GM21529 (cell line): Measurements from ENCODE around the gene BHLHE41.

Experiments
- ATAC-seq: cut with Tn5 transposase; IDR thresholded peaks from one replicate; pipeline ENCODE4 v1.9.1; 2021; ENCODE audit not compliant: unreplicated experiment

Gene BHLHE41

GRCh38 chr12:26114720-26115401, 10.0 kb downstream of the BHLHE41 start:
- no peak for ATAC-seq

GRCh38 chr12:26113853-26114719, 10.8 kb downstream of the BHLHE41 start:
- ATAC-seq: peak; percentile 67

- no peak for ATAC-seq
Measured at GRCh38 chr12:26113181-26113654, 11.6 kb downstream of the BHLHE41 start.

- no peak for ATAC-seq
Measured at GRCh38 chr12:26112703-26113147, 12.1 kb downstream of the BHLHE41 start.

- ATAC-seq: no peak
Measured at GRCh38 chr12:26112232-26112631, 12.6 kb downstream of the BHLHE41 start.

- no peak for ATAC-seq
Measured at GRCh38 chr12:26109343-26109881, 15.4 kb downstream of the BHLHE41 start.

GRCh38 chr12:26108915-26109314, 15.9 kb downstream of the BHLHE41 start:
- no peak for ATAC-seq

- ATAC-seq: no peak
Measured at GRCh38 chr12:26106347-26106746, 18.5 kb downstream of the BHLHE41 start.

- ATAC-seq: no peak
Measured at GRCh38 chr12:26102953-26103352, 21.9 kb downstream of the BHLHE41 start.

GRCh38 chr12:26101763-26102162, 23.1 kb downstream of the BHLHE41 start:
- no peak for ATAC-seq

GRCh38 chr12:26101350-26101734, 23.5 kb downstream of the BHLHE41 start:
- no peak for ATAC-seq

- no peak for ATAC-seq
Measured at GRCh38 chr12:26100666-26101349, 24.0 kb downstream of the BHLHE41 start.

GRCh38 chr12:26097046-26097878, 27.6 kb downstream of the BHLHE41 start:
- ATAC-seq: peak; percentile 92

GRCh38 chr12:26096036-26096435, 28.8 kb downstream of the BHLHE41 start:
- no peak for ATAC-seq

GRCh38 chr12:26095186-26095585, 29.7 kb downstream of the BHLHE41 start:
- ATAC-seq: no peak

GRCh38 chr12:26092346-26093105, 32.3 kb downstream of the BHLHE41 start:
- ATAC-seq: no peak

GRCh38 chr12:26091822-26092221, 33.0 kb downstream of the BHLHE41 start:
- ATAC-seq: no peak

GRCh38 chr12:26090836-26091510, 33.9 kb downstream of the BHLHE41 start:
- ATAC-seq: no peak

- ATAC-seq: peak; percentile 99
Measured at GRCh38 chr12:26088998-26089397, 35.8 kb downstream of the BHLHE41 start.
